K562 (cell line): Measurements from ENCODE around the gene DPAGT1. TPM values are rescaled to one million over a fixed set of nuclear protein-coding genes. Genes with fewer than 3 reads are reported as not detected.

ENCODE experiments used
- ADNP ChIP-seq: fragments of 200-800 bp; sonication (Bioruptor generic); IDR thresholded peaks from 2 replicates; pipeline ENCODE4 v1.6.1; 2016; ENCODE audit warnings: missing genetic modification characterization, missing compliant biosample characterization
- FOS ChIP-seq: IDR thresholded peaks from 3 replicates; pipeline ENCODE4 v1.6.1; 2011; ENCODE audit not compliant: insufficient read length; ENCODE audit errors: extremely low read depth
- HCFC1 ChIP-seq: IDR thresholded peaks from 2 replicates; pipeline ENCODE4 v1.6.1; 2012; ENCODE audit warnings: low read depth, low read length, improper control_type of control experiment
- KAT7 ChIP-seq: sonication (generic); formaldehyde crosslinking; IDR thresholded peaks from 2 replicates; pipeline ENCODE4 v1.8.0; 2022; ENCODE audit warnings: missing genetic modification reagents, mild to moderate bottlenecking, borderline replicate concordance
- KLF13 ChIP-seq: fragments of 450-650 bp; IDR thresholded peaks from 2 replicates; pipeline ENCODE4 v1.6.1; 2016; ENCODE audit warnings: missing genetic modification characterization, low read depth, mild to moderate bottlenecking, missing compliant biosample characterization, moderate library complexity, borderline replicate concordance
- KLF16 ChIP-seq: IDR thresholded peaks from 2 replicates; pipeline ENCODE4 v1.6.1; 2016; ENCODE audit warnings: antibody characterized with exemption
- LCOR ChIP-seq: sonication (generic); formaldehyde crosslinking; IDR thresholded peaks from 2 replicates; pipeline ENCODE4 v1.8.0; 2022; ENCODE audit warnings: mild to moderate bottlenecking, missing genetic modification reagents
- MAFF ChIP-seq: IDR thresholded peaks from 2 replicates; pipeline ENCODE4 v1.6.1; 2012; ENCODE audit warnings: low read length, improper control_type of control experiment
- MAFG ChIP-seq: fragments of 450-650 bp; conservative IDR thresholded peaks from 2 replicates; pipeline ENCODE4 v1.6.1; 2016; ENCODE audit warnings: missing genetic modification characterization, missing compliant biosample characterization
- NEUROD1 ChIP-seq: fragments of 150-350 bp; IDR thresholded peaks from 2 replicates; pipeline ENCODE4 v1.6.1; 2014; ENCODE audit warnings: borderline replicate concordance, low read length, low read depth; ENCODE audit not compliant: partially characterized antibody
- NR2C2 ChIP-seq, 2 experiments: fragments of 200-800 bp in 1 of 2; sonication (Bioruptor generic) in 1 of 2; sonication (generic) in 1 of 2; formaldehyde crosslinking in 1 of 2; IDR thresholded peaks; 2 replicates each; pipeline versions ENCODE4 v1.6.1 to v1.8.0; 2016 to 2022; ENCODE audit warnings: mild to moderate bottlenecking in 1 of 2, missing compliant biosample characterization in 1 of 2, missing genetic modification characterization in 1 of 2, missing genetic modification reagents in 1 of 2
- POLR3G ChIP-seq: IDR thresholded peaks from 2 replicates; pipeline ENCODE4 v1.6.1; 2011; ENCODE audit not compliant: insufficient read length, insufficient replicate concordance; ENCODE audit errors: extremely low read depth
- PRMT5 ChIP-seq: sonication (generic); formaldehyde crosslinking; IDR thresholded peaks from 2 replicates; pipeline ENCODE4 v1.5.0; 2020; ENCODE audit warnings: missing genetic modification reagents
- RBBP5 ChIP-seq: fragments of 200-600 bp; sonication (generic); IDR thresholded peaks from 2 replicates; pipeline ENCODE4 v1.6.1; 2012; ENCODE audit warnings: borderline replicate concordance, mild to moderate bottlenecking, low read length, control low read depth, inconsistent platforms; ENCODE audit not compliant: insufficient read depth, poor library complexity, severe bottlenecking
- TAL1 ChIP-seq: fragments of 450-650 bp; IDR thresholded peaks from 2 replicates; pipeline ENCODE4 v1.6.1; 2016; ENCODE audit warnings: mild to moderate bottlenecking
- ZC3H8 ChIP-seq: fragments of 450-650 bp; IDR thresholded peaks from 2 replicates; pipeline ENCODE4 v1.6.1; 2017
- ZNF512 ChIP-seq: IDR thresholded peaks from 2 replicates; pipeline ENCODE4 v1.6.1; 2016; ENCODE audit warnings: missing genetic modification characterization, missing compliant biosample characterization
- ZNF561 ChIP-seq: fragments of 450-650 bp; formaldehyde crosslinking; conservative IDR thresholded peaks from 2 replicates; pipeline ENCODE4 v1.4.0; 2020; ENCODE audit warnings: mild to moderate bottlenecking, moderate library complexity
- ZNF668 ChIP-seq: fragments of 250-450 bp; sonication (Bioruptor Pico); IDR thresholded peaks from 2 replicates; pipeline ENCODE4 v1.8.0; 2022; ENCODE audit warnings: mild to moderate bottlenecking, inconsistent platforms
- polyA plus RNA-seq, 8 experiments: library from polyadenylated mRNA; depleted of rRNA in 4 of 8; stranded (reverse) in 5 of 8; unstranded in 3 of 8; fragments of >200 nt; fragmentation: Nextera tagmentation in 2 of 8; fragmentation: Illumina TruSeq in 1 of 8; extraction: Ambion mirVana in 2 of 8; extraction: Trizol in 1 of 8; gene quantifications; 2 replicates each; pipeline versions ENCODE4 v1.2.1 to v1.2.3, GENCODE V29; 2011 to 2014; ENCODE audit warnings: inconsistent platforms in 1 of 8, missing spikeins in 1 of 8
- total RNA-seq, 7 experiments: library from RNA; depleted of rRNA in 6 of 7; stranded (reverse); fragments of >200 nt in 6 of 7; fragmentation: Illumina TruSeq in 2 of 7; extraction: Trizol in 2 of 7; gene quantifications; 2 replicates each; pipeline versions ENCODE4 v1.2.1 to v1.2.3, GENCODE V29; 2011 to 2021; ENCODE audit warnings: low replicate concordance in 1 of 7
- TF ChIP-seq, protein P1 (sequence below): sonication (generic); formaldehyde crosslinking; IDR thresholded peaks from 2 replicates; pipeline ENCODE4 v1.8.1; 2023; ENCODE audit warnings: missing genetic modification reagents, mild to moderate bottlenecking, borderline replicate concordance
- TF ChIP-seq, protein P2 (sequence below): fragments of 450-650 bp; formaldehyde crosslinking; IDR thresholded peaks from 2 replicates; pipeline ENCODE4 v1.4.0; 2020; ENCODE audit warnings: mild to moderate bottlenecking, moderate library complexity

The DPAGT1 gene
- total and polyA plus RNA-seq, 9 of the 15 experiments (the other 6 are each of a cell fraction or from before 2014, with no cell fraction given) = 29.9 to 135 (median 85.0) TPM

DNA sequence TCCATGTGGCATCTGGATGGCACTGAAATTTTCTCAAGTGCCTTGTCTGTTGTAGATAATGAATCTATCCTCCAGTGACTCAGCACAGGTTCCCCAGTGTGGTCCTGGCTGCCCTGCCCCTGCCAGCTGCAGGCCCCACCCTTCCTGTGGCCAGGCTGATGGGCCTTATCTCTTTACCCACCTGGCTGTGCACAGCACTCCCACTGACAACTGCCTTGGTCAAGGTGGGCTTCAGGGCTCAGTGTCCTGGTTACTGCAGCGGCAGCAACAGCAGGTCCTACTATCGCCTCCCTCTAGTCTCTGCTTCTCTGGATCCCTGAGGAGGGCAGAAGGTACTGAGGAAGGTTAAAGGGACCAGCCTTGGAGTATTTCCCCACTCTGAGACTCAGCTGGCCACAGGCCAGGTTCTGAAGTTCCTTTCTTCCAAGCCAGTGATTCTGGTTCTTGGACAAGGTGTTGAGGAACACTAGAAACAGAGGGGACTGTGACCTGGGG lies 13.9 kb downstream of the DPAGT1 start (continued):
- TF ChIP-seq HCFC1 (no peak), RBBP5 (peak; percentile 18), TAL1 (peak; percentile 98), ZC3H8 (0 out of 2 replicates have a peak, but pooled peaks have one; percentile 17), MAFG (tag) (peak; percentile 89), ADNP (no peak), PRMT5 (CRISPR knock-in tag) (no peak), MAFF (peak; percentile 86), NEUROD1 (peak; percentile 96), FOS (no peak), NR2C2 (CRISPR knock-in tag; IDR thresholded peaks at IDR 0.05) (0 out of 2 replicates have a peak, but pooled peaks have one; percentile 35), NR2C2 (tag; IDR thresholded peaks at IDR 0.05) (no peak), ZNF512 (tag) (no peak), KLF16 (peak; percentile 99), POLR3G (no peak), LCOR (CRISPR knock-in tag) (peak; percentile 92), KLF13 (tag) (peak; percentile 48; the same call in 1 of the 2 replicates), ZNF668 (CRISPR knock-in tag) (no peak), KAT7 (CRISPR knock-in tag) (peak; percentile 88; the same call in 1 of the 2 replicates), ZNF561 (no peak)
- TF ChIP-seq, protein P1, sequence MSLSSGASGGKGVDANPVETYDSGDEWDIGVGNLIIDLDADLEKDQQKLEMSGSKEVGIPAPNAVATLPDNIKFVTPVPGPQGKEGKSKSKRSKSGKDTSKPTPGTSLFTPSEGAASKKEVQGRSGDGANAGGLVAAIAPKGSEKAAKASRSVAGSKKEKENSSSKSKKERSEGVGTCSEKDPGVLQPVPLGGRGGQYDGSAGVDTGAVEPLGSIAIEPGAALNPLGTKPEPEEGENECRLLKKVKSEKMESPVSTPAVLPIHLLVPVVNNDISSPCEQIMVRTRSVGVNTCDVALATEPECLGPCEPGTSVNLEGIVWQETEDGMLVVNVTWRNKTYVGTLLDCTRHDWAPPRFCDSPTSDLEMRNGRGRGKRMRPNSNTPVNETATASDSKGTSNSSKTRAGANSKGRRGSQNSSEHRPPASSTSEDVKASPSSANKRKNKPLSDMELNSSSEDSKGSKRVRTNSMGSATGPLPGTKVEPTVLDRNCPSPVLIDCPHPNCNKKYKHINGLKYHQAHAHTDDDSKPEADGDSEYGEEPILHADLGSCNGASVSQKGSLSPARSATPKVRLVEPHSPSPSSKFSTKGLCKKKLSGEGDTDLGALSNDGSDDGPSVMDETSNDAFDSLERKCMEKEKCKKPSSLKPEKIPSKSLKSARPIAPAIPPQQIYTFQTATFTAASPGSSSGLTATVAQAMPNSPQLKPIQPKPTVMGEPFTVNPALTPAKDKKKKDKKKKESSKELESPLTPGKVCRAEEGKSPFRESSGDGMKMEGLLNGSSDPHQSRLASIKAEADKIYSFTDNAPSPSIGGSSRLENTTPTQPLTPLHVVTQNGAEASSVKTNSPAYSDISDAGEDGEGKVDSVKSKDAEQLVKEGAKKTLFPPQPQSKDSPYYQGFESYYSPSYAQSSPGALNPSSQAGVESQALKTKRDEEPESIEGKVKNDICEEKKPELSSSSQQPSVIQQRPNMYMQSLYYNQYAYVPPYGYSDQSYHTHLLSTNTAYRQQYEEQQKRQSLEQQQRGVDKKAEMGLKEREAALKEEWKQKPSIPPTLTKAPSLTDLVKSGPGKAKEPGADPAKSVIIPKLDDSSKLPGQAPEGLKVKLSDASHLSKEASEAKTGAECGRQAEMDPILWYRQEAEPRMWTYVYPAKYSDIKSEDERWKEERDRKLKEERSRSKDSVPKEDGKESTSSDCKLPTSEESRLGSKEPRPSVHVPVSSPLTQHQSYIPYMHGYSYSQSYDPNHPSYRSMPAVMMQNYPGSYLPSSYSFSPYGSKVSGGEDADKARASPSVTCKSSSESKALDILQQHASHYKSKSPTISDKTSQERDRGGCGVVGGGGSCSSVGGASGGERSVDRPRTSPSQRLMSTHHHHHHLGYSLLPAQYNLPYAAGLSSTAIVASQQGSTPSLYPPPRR (CRISPR knock-in tag) = peak; percentile 58; the same call in 1 of the 2 replicates
- TF ChIP-seq, protein P2, sequence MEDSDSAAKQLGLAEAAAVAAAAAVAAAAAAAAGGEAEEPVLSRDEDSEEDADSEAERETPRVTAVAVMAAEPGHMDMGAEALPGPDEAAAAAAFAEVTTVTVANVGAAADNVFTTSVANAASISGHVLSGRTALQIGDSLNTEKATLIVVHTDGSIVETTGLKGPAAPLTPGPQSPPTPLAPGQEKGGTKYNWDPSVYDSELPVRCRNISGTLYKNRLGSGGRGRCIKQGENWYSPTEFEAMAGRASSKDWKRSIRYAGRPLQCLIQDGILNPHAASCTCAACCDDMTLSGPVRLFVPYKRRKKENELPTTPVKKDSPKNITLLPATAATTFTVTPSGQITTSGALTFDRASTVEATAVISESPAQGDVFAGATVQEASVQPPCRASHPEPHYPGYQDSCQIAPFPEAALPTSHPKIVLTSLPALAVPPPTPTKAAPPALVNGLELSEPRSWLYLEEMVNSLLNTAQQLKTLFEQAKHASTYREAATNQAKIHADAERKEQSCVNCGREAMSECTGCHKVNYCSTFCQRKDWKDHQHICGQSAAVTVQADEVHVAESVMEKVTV (CRISPR knock-in tag) = no peak
